K562 (cell line): ENCODE data around the gene IFT172. TPM values are rescaled to one million over a fixed set of nuclear protein-coding genes. Genes with fewer than 3 reads are reported as not detected.

Experiments
- ARID3B ChIP-seq: fragments of 250-450 bp; sonication (Bioruptor Pico); IDR thresholded peaks from 2 replicates; pipeline ENCODE4 v1.4.0; 2020; ENCODE audit warnings: borderline replicate concordance
- ARID4B ChIP-seq: sonication (generic); formaldehyde crosslinking; IDR thresholded peaks from 2 replicates; pipeline ENCODE4 v1.8.0; 2022; ENCODE audit warnings: mild to moderate bottlenecking, missing genetic modification reagents
- CEBPZ ChIP-seq: fragments of 150-350 bp; IDR thresholded peaks from 2 replicates; pipeline ENCODE4 v1.6.1; 2014; ENCODE audit warnings: low read depth, mild to moderate bottlenecking, low read length, borderline replicate concordance
- DLX4 ChIP-seq: fragments of 250-450 bp; sonication (Bioruptor Pico); IDR thresholded peaks from 2 replicates; pipeline ENCODE4 v1.6.1; 2021; ENCODE audit warnings: mild to moderate bottlenecking
- MBD2 ChIP-seq: sonication (generic); IDR thresholded peaks from 2 replicates; pipeline ENCODE4 v1.6.1; 2016; ENCODE audit warnings: low read depth, borderline replicate concordance
- MED1 ChIP-seq: sonication (generic); formaldehyde crosslinking; IDR thresholded peaks from 2 replicates; pipeline ENCODE4 v1.8.1; 2023; ENCODE audit warnings: missing genetic modification reagents, borderline replicate concordance
- NONO ChIP-seq, 2 experiments: fragments of 200-400 bp in 1 of 2; fragments of 450-650 bp in 1 of 2; formaldehyde crosslinking in 1 of 2; IDR thresholded peaks; 2 replicates each; pipeline ENCODE4 v1.6.1; 2017; ENCODE audit warnings: low read depth in 2 of 2, mild to moderate bottlenecking in 2 of 2, moderate library complexity in 2 of 2, low read length in 1 of 2
- PCBP1 ChIP-seq: fragments of 200-400 bp; formaldehyde crosslinking; IDR thresholded peaks from 2 replicates; pipeline ENCODE4 v1.6.1; 2018; ENCODE audit warnings: mild to moderate bottlenecking, low read depth, low read length; ENCODE audit not compliant: poor library complexity, severe bottlenecking
- PTRF ChIP-seq: fragments of 450-650 bp; IDR thresholded peaks from 2 replicates; pipeline ENCODE4 v1.6.1; 2016; ENCODE audit warnings: mild to moderate bottlenecking, missing genetic modification characterization, missing compliant biosample characterization
- SIN3B ChIP-seq: fragments of 450-650 bp; IDR thresholded peaks from 2 replicates; pipeline ENCODE4 v1.6.1; 2017; ENCODE audit warnings: low read depth, mild to moderate bottlenecking, moderate library complexity
- TCF3 ChIP-seq: sonication (generic); formaldehyde crosslinking; IDR thresholded peaks from 2 replicates; pipeline ENCODE4 v1.4.0; 2020; ENCODE audit warnings: mild to moderate bottlenecking, missing genetic modification reagents
- ZEB2 ChIP-seq: fragments of 450-650 bp; IDR thresholded peaks from 2 replicates; pipeline ENCODE4 v1.6.1; 2016
- ZNF140 ChIP-seq: fragments of 250-450 bp; sonication (Bioruptor Pico); IDR thresholded peaks from 2 replicates; pipeline ENCODE4 v1.8.0; 2021; ENCODE audit warnings: moderate library complexity, mild to moderate bottlenecking, inconsistent platforms
- ZNF449 ChIP-seq: fragments of 250-450 bp; sonication (Bioruptor Pico); IDR thresholded peaks from 2 replicates; pipeline ENCODE4 v1.8.0; 2022; ENCODE audit warnings: moderate library complexity, mild to moderate bottlenecking, inconsistent platforms
- polyA plus RNA-seq, 8 experiments: library from polyadenylated mRNA; depleted of rRNA in 4 of 8; stranded (reverse) in 5 of 8; unstranded in 3 of 8; fragments of >200 nt; fragmentation: Nextera tagmentation in 2 of 8; fragmentation: Illumina TruSeq in 1 of 8; extraction: Ambion mirVana in 2 of 8; extraction: Trizol in 1 of 8; gene quantifications; 2 replicates each; pipeline versions ENCODE4 v1.2.1 to v1.2.3, GENCODE V29; 2011 to 2014; ENCODE audit warnings: inconsistent platforms in 1 of 8, missing spikeins in 1 of 8
- total RNA-seq, 7 experiments: library from RNA; depleted of rRNA in 6 of 7; stranded (reverse); fragments of >200 nt in 6 of 7; fragmentation: Illumina TruSeq in 2 of 7; extraction: Trizol in 2 of 7; gene quantifications; 2 replicates each; pipeline versions ENCODE4 v1.2.1 to v1.2.3, GENCODE V29; 2011 to 2021; ENCODE audit warnings: low replicate concordance in 1 of 7

Gene IFT172
- total and polyA plus RNA-seq, 9 of the 15 experiments (the other 6 are each of a cell fraction or from before 2014, with no cell fraction given) = 5.6 to 19.1 (median 13.5) TPM

GRCh38 chr2:27489498-27490397 lies at the start of gene IFT172 (continued):
- TF ChIP-seq ARID3B (CRISPR knock-in tag) (no peak), CEBPZ (no peak), NONO (IDR thresholded peaks at IDR 0.05; ENCODE audit: low read depth in 2 of 2, low read length in 1 of 2) (no peak), SIN3B (0 out of 2 replicates have a peak, but pooled peaks have one; percentile 58), PTRF (tag) (no peak), MBD2 (no peak; the same call in 1 of the 2 replicates), MED1 (CRISPR knock-in tag) (no peak), ARID4B (peak; percentile 99), TCF3 (CRISPR knock-in tag) (peak; percentile 14; the same call in 1 of the 2 replicates), PCBP1 (no peak), ZNF449 (no peak), ZEB2 (peak; percentile 85), DLX4 (CRISPR knock-in tag) (no peak), ZNF140 (no peak)
